HG03159 (cell line): ENCODE data around the gene DNAJC2.
A peak's percentile ranks its signal among the peaks of the same experiment; 100 is the strongest.
"Not testable (repeated sequence)": the region's sequence is repeated elsewhere in the genome, so short reads cannot be mapped to it uniquely, and the experiment has no call there.

Source experiments
- ATAC-seq: cut with Tn5 transposase; IDR thresholded peaks from one replicate; pipeline ENCODE4 v1.9.1; 2021; ENCODE audit warnings: mild to moderate bottlenecking, moderate library complexity; ENCODE audit not compliant: unreplicated experiment

The DNAJC2 gene

GRCh38 chr7:103343758-103344452 is 662 bp downstream of the DNAJC2 start:
- ATAC-seq = peak; percentile 17

- ATAC-seq = no peak
Measured at GRCh38 chr7:103343332-103343731, 1.2 kb downstream of the DNAJC2 start.

- ATAC-seq = no peak
Measured at GRCh38 chr7:103341466-103341865, 3.1 kb downstream of the DNAJC2 start.

GRCh38 chr7:103338864-103339263 is 5.7 kb downstream of the DNAJC2 start:
- no peak for ATAC-seq

GRCh38 chr7:103336761-103337160 is 7.8 kb downstream of the DNAJC2 start:
- ATAC-seq = no peak

GRCh38 chr7:103325744-103326143 is 18.8 kb downstream of the DNAJC2 start:
- ATAC-seq = no peak

- ATAC-seq = no peak
Measured at GRCh38 chr7:103317009-103317408, 27.6 kb downstream of the DNAJC2 start.

- ATAC-seq = no peak
Measured at GRCh38 chr7:103316380-103316941, 28.1 kb downstream of the DNAJC2 start.

GRCh38 chr7:103314852-103315251 is 29.7 kb downstream of the DNAJC2 start:
- no peak for ATAC-seq

GRCh38 chr7:103307503-103308231 is 36.9 kb downstream of the DNAJC2 start:
- ATAC-seq = no peak

- no peak for ATAC-seq
Measured at GRCh38 chr7:103301441-103301840, 43.1 kb downstream of the DNAJC2 start.

- ATAC-seq = no peak
Measured at GRCh38 chr7:103299660-103300059, 44.9 kb downstream of the DNAJC2 start.

- peak; percentile 21 for ATAC-seq
Measured at GRCh38 chr7:103297837-103298179, 46.8 kb downstream of the DNAJC2 start.

- peak; percentile 91 for ATAC-seq
Measured at GRCh38 chr7:103296901-103297836, 47.4 kb downstream of the DNAJC2 start, which contains the start of gene PMPCB. TSS of gene PMPCB (plus strand) at chr7:103297435. CDS start at chr7:103297460, 25 bp downstream.

GRCh38 chr7:103293526-103293925 is 51.0 kb downstream of the DNAJC2 start:
- no peak for ATAC-seq

GRCh38 chr7:103292122-103292521 is 52.4 kb downstream of the DNAJC2 start:
- ATAC-seq = no peak

- not testable (repeated sequence) for ATAC-seq
Measured at GRCh38 chr7:103282802-103283427, 61.7 kb downstream of the DNAJC2 start.

- ATAC-seq = not testable (repeated sequence)
Measured at GRCh38 chr7:103280803-103281155, 63.8 kb downstream of the DNAJC2 start.

- peak; percentile 92 for ATAC-seq
Measured at GRCh38 chr7:103279963-103280802, 64.4 kb downstream of the DNAJC2 start.

GRCh38 chr7:103279636-103279962 is 65.0 kb downstream of the DNAJC2 start:
- ATAC-seq = peak; percentile 44
